Measurements from ENCODE around the gene CNTN5. TPM values are rescaled to one million over a fixed set of nuclear protein-coding genes. Genes with fewer than 3 reads are reported as not detected.

CNTN5 gene
- total RNA-seq, 4 donors from 2014 or later: not detected

- Histone ChIP-seq H3K4me1 (no peaks in the 10 kb centered on the region), H3K27me3 (no peaks in the 10 kb centered on the region), H3K36me3 (no peaks in the 10 kb centered on the region), H3K4me3 (no peak overlapping the region), H3K27ac (no peak overlapping the region), H3K9me3 (no peaks in the 10 kb centered on the region)
- 87% methylated on average over 9 of the region's 9 CpGs for WGBS
- no peak for DNase-seq (ENCODE audit: low spot score in 2 of 2)
- no peak for TF ChIP-seq POLR2AphosphoS5 (IDR thresholded peaks at IDR 0.05)
- no peak for TF ChIP-seq POLR2A (IDR thresholded peaks at IDR 0.05)
- TF ChIP-seq EP300 (IDR thresholded peaks at IDR 0.05): no peak
- TF ChIP-seq CTCF (IDR thresholded peaks at IDR 0.05): no peak
Observed at GRCh38 chr11:100061006-100061405, 1040.3 kb downstream of the CNTN5 start.

- no peak overlapping the region for H3K4me3 ChIP-seq
- H3K36me3 ChIP-seq: no peaks in the 10 kb centered on the region
- TF ChIP-seq POLR2AphosphoS5 (IDR thresholded peaks at IDR 0.05) (no peak), POLR2A (IDR thresholded peaks at IDR 0.05) (no peak), EP300 (IDR thresholded peaks at IDR 0.05) (no peak), CTCF (IDR thresholded peaks at IDR 0.05) (no peak)
- H3K9me3 ChIP-seq: no peaks in the 10 kb centered on the region
- no peak for DNase-seq (ENCODE audit: low spot score in 2 of 2)
- WGBS: 32% methylated on average over 2 of the region's 2 CpGs
- no peaks in the 10 kb centered on the region for H3K4me1 ChIP-seq
- no peaks in the 10 kb centered on the region for H3K27me3 ChIP-seq
- H3K27ac ChIP-seq: no peak overlapping the region
Observed at GRCh38 chr11:100066399-100066798, 1045.7 kb downstream of the CNTN5 start.

- Histone ChIP-seq H3K27ac (no peak overlapping the region), H3K4me3 (no peak overlapping the region), H3K27me3 (no peaks in the 10 kb centered on the region), H3K36me3 (no peaks in the 10 kb centered on the region), H3K4me1 (no peaks in the 10 kb centered on the region), H3K9me3 (no peaks in the 10 kb centered on the region)
- no peak for TF ChIP-seq POLR2AphosphoS5 (IDR thresholded peaks at IDR 0.05)
- TF ChIP-seq EP300 (IDR thresholded peaks at IDR 0.05): no peak
- TF ChIP-seq CTCF (IDR thresholded peaks at IDR 0.05): no peak
- no peak for TF ChIP-seq POLR2A (IDR thresholded peaks at IDR 0.05)
- DNase-seq (ENCODE audit: low spot score in 2 of 2): no peak
- 57% methylated on average over 4 of the region's 4 CpGs for WGBS
Observed at GRCh38 chr11:100068116-100068515, 1047.4 kb downstream of the CNTN5 start.

GRCh38 chr11:100072131-100072530, 1051.4 kb downstream of the CNTN5 start:
- DNase-seq (ENCODE audit: low spot score in 2 of 2): no peak
- TF ChIP-seq CTCF (IDR thresholded peaks at IDR 0.05) (no peak), POLR2A (IDR thresholded peaks at IDR 0.05) (no peak), EP300 (IDR thresholded peaks at IDR 0.05) (no peak), POLR2AphosphoS5 (IDR thresholded peaks at IDR 0.05) (no peak)
- no peak overlapping the region for H3K4me3 ChIP-seq
- no peaks in the 10 kb centered on the region for H3K9me3 ChIP-seq
- H3K27ac ChIP-seq: no peak overlapping the region
- H3K4me1 ChIP-seq: no peaks in the 10 kb centered on the region
- no peaks in the 10 kb centered on the region for H3K36me3 ChIP-seq
- H3K27me3 ChIP-seq: no peaks in the 10 kb centered on the region

- Histone ChIP-seq H3K9me3 (no peaks in the 10 kb centered on the region), H3K4me3 (no peak overlapping the region), H3K36me3 (no peaks in the 10 kb centered on the region), H3K27ac (no peak overlapping the region), H3K27me3 (no peaks in the 10 kb centered on the region), H3K4me1 (no peaks in the 10 kb centered on the region)
- no peak for DNase-seq (ENCODE audit: low spot score in 2 of 2)
- WGBS: 74% methylated on average over 2 of the region's 2 CpGs
- TF ChIP-seq POLR2AphosphoS5 (IDR thresholded peaks at IDR 0.05): no peak
- TF ChIP-seq POLR2A (IDR thresholded peaks at IDR 0.05): no peak
- TF ChIP-seq EP300 (IDR thresholded peaks at IDR 0.05): no peak
- TF ChIP-seq CTCF (IDR thresholded peaks at IDR 0.05): no peak
Observed at GRCh38 chr11:100080381-100080780, 1059.6 kb downstream of the CNTN5 start.

Data from suprapubic skin (tissue), 4 donors.